CD4-positive, alpha-beta T cell treated with Interleukin-6 at 100 ng/mL for 8 hours (primary cell): ENCODE results near the gene MAGI2.
"Not testable (repeated sequence)": the region's sequence is repeated elsewhere in the genome, so short reads cannot be mapped to it uniquely, and the experiment has no call there.

Source experiments
- DNase-seq: peaks from one replicate; pipeline ENCODE4 v3.0.0-alpha.2; 2020; ENCODE audit warnings: mixed read lengths, low spot score

MAGI2 gene

GRCh38 chr7:78296046-78296597, 1157.3 kb downstream of the MAGI2 start:
- no peak for DNase-seq

- not testable (repeated sequence) for DNase-seq
Observed at GRCh38 chr7:78289471-78289870, 1164.0 kb downstream of the MAGI2 start.

GRCh38 chr7:78284945-78285344, 1168.5 kb downstream of the MAGI2 start:
- DNase-seq, result no peak

- DNase-seq, result no peak
Observed at GRCh38 chr7:78280276-78280675, 1173.2 kb downstream of the MAGI2 start.

GRCh38 chr7:78279457-78279856, 1174.0 kb downstream of the MAGI2 start:
- DNase-seq, result no peak

- no peak for DNase-seq
Observed at GRCh38 chr7:78279032-78279431, 1174.4 kb downstream of the MAGI2 start.

GRCh38 chr7:78267141-78267540, 1186.3 kb downstream of the MAGI2 start:
- DNase-seq, result no peak

- DNase-seq, result no peak
Observed at GRCh38 chr7:78265486-78265885, 1188.0 kb downstream of the MAGI2 start.

GRCh38 chr7:78265071-78265470, 1188.4 kb downstream of the MAGI2 start:
- DNase-seq, result no peak

GRCh38 chr7:78264105-78264504, 1189.4 kb downstream of the MAGI2 start:
- DNase-seq, result no peak

GRCh38 chr7:78261739-78262138, 1191.7 kb downstream of the MAGI2 start:
- DNase-seq, result no peak

GRCh38 chr7:78261302-78261701, 1192.2 kb downstream of the MAGI2 start:
- no peak for DNase-seq

GRCh38 chr7:78260826-78261225, 1192.6 kb downstream of the MAGI2 start:
- no peak for DNase-seq

GRCh38 chr7:78254726-78255055, 1198.8 kb downstream of the MAGI2 start:
- no peak for DNase-seq

GRCh38 chr7:78253850-78254725, 1199.4 kb downstream of the MAGI2 start:
- DNase-seq, result no peak

- DNase-seq, result no peak
Observed at GRCh38 chr7:78248867-78249266, 1204.6 kb downstream of the MAGI2 start.

GRCh38 chr7:78247910-78248689, 1205.4 kb downstream of the MAGI2 start:
- DNase-seq, result no peak

GRCh38 chr7:78240179-78240578, 1213.3 kb downstream of the MAGI2 start:
- DNase-seq, result not testable (repeated sequence)

- DNase-seq, result no peak
Observed at GRCh38 chr7:78234634-78235033, 1218.8 kb downstream of the MAGI2 start.

GRCh38 chr7:78232806-78233205, 1220.7 kb downstream of the MAGI2 start:
- no peak for DNase-seq

- DNase-seq, result no peak
Observed at GRCh38 chr7:78226059-78226719, 1227.3 kb downstream of the MAGI2 start.

GRCh38 chr7:78225534-78225933, 1227.9 kb downstream of the MAGI2 start:
- no peak for DNase-seq
